Activated B cell treated with CpG ODN at 0.5 μM for 24 hours (primary cell): ENCODE measurements around the gene BSND. TPM values are rescaled to one million over a fixed set of nuclear protein-coding genes. Genes with fewer than 3 reads are reported as not detected.

ENCODE experiments used
- ATAC-seq: fragments of 200-7000 bp; cut with Tn5 transposase; one replicate; pipeline ENCODE4 v1.10.0; 2021; ENCODE audit warnings: low read depth, mild to moderate bottlenecking, moderate library complexity
- CTCF ChIA-PET: fragments of 350-600 bp; sonication (Branson Sonifier 250); formaldehyde crosslinking; loops from one replicate; lab custom pipeline; 2021; ENCODE audit warnings: antibody characterized with exemption; lab: Charles Lee
- POLR2A ChIA-PET: fragments of 350-600 bp; sonication (Branson Sonifier 250); formaldehyde crosslinking; loops from one replicate; lab custom pipeline; 2021; ENCODE audit warnings: antibody characterized with exemption; lab: Charles Lee
- DNase-seq: peaks from one replicate; pipeline ENCODE4 v3.0.0; 2022
- H3K27ac Mint-ChIP-seq: one replicate; pipeline ENCODE4 v1.8.0; 2020; ENCODE audit warnings: mixed read lengths
- H3K27me3 Mint-ChIP-seq: one replicate; pipeline ENCODE4 v1.8.0; 2021; ENCODE audit warnings: mixed read lengths
- H3K36me3 Mint-ChIP-seq: one replicate; pipeline ENCODE4 v1.8.0; 2021; ENCODE audit warnings: low read depth, mixed read lengths
- H3K4me1 Mint-ChIP-seq: one replicate; pipeline ENCODE4 v1.8.0; 2021; ENCODE audit warnings: mixed read lengths
- H3K4me3 Mint-ChIP-seq: one replicate; pipeline ENCODE4 v1.8.0; 2020; ENCODE audit warnings: mild to moderate bottlenecking, mixed read lengths
- H3K9me3 Mint-ChIP-seq: one replicate; pipeline ENCODE4 v1.8.0; 2020; ENCODE audit warnings: mixed read lengths
- intact Hi-C: fragments of 100-400 bp; cut with micrococcal nuclease; formaldehyde crosslinking; loops from one replicate; pipeline ENCODE4 v1.15.1; 2024
- total RNA-seq: library from RNA; stranded (reverse); gene quantifications from 2 replicates; pipeline ENCODE4 v1.2.3, GENCODE V29; 2022
- TF ChIP-seq, protein P1 (sequence below): fragments of 200-600 bp; IDR thresholded peaks from one replicate; pipeline ENCODE4 v1.8.0; 2022; ENCODE audit warnings: antibody characterized with exemption, mild to moderate bottlenecking

BSND gene
- total RNA-seq, 1 donor from 2014 or later: not detected

DNA sequence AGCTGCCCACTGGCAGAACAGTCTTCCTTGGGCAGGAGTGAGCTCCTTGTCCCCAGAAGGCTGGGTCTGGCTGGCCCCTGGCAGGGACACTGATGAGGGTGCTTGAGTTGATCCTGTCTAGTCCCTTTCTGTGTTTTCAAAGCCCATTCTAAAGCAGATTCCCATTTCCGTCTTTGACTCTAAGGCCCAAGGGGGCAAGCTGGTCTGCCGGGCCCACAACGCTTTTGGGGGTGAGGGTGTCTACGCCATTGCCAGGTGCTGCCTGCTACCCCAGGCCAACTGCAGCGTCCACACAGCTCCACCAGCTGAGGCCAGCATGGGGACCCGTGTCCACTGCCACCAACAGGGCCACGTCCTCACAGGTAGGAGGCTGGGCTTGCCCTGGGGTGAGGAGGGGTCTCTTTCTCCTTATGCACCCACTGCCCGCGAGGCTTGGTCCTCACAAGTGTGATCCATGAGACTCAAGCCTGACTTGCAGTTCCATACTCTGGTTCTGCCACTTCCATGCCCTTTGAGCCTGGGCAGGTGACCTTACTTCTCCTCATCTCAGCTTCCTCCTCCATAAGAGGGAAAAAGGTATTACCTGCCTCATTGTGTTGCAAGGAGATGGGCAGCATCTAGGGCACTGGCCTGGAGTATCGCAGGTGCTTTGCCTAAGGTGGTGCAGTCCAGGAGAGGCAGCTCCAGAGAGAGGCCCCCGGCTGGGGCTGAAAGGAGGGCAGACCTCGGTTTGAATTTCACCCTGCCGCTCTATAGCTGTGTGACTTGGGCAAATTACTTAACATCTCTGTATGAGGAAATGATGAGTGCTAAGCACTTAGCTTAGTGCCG lies 60.8 kb downstream of the BSND start:
- no peak overlapping the region for H3K27ac Mint-ChIP-seq
- no peaks in the 10 kb centered on the region for H3K9me3 Mint-ChIP-seq
- DNase-seq: no peak
- no peak overlapping the region for H3K4me3 Mint-ChIP-seq
- no peaks in the 10 kb centered on the region for H3K4me1 Mint-ChIP-seq
- TF ChIP-seq, protein P1, sequence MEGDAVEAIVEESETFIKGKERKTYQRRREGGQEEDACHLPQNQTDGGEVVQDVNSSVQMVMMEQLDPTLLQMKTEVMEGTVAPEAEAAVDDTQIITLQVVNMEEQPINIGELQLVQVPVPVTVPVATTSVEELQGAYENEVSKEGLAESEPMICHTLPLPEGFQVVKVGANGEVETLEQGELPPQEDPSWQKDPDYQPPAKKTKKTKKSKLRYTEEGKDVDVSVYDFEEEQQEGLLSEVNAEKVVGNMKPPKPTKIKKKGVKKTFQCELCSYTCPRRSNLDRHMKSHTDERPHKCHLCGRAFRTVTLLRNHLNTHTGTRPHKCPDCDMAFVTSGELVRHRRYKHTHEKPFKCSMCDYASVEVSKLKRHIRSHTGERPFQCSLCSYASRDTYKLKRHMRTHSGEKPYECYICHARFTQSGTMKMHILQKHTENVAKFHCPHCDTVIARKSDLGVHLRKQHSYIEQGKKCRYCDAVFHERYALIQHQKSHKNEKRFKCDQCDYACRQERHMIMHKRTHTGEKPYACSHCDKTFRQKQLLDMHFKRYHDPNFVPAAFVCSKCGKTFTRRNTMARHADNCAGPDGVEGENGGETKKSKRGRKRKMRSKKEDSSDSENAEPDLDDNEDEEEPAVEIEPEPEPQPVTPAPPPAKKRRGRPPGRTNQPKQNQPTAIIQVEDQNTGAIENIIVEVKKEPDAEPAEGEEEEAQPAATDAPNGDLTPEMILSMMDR: no peak
- intact Hi-C loops: no loop called here
- CTCF ChIA-PET: no interaction called here
- POLR2A ChIA-PET: no interaction called here
- no peaks in the 10 kb centered on the region for H3K36me3 Mint-ChIP-seq
- no peaks in the 10 kb centered on the region for H3K27me3 Mint-ChIP-seq
- no peak for ATAC-seq

DNA sequence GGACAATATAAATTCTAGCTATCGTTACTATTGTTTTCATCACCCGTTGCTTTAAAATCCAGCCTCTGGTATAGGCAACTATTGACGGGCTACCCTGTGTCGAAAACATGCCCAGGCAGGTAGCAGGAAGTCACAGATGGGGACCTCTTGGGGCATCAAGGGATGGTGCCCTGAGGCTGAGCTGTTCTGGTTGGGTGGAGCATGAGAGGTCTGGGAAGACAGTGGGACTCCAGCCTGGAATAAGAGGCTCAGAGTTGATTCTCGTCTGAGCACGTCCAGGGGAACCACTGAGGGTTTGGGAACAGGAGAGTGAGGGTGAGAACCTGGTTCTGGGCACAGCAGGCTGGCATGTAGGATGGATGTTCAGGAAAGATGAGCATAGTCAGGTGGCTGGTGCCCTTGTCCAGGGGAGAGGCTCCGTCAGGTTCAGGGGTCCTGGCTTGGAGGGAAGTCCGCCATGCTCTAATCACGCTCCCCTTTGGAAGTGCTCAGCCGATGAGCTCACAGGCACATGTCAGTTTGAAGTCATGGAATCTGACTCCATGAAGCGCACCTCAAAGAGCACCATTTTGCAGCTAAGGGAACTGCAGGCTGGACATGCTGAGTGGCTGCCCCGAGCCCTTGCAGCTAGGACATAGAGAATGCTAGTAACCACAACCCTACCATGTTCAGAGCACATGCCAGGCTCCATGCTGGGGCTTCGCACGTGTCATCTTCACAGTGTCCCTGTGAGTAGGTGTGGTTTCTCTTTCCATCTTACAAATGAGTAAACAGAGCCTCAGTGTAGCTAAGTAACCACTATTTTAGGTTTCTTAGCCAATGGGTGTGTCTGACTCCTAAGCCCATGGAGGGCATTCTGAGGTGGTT lies 61.6 kb downstream of the BSND start:
- CTCF ChIA-PET: no interaction called here
- intact Hi-C loops: no loop called here

DNA sequence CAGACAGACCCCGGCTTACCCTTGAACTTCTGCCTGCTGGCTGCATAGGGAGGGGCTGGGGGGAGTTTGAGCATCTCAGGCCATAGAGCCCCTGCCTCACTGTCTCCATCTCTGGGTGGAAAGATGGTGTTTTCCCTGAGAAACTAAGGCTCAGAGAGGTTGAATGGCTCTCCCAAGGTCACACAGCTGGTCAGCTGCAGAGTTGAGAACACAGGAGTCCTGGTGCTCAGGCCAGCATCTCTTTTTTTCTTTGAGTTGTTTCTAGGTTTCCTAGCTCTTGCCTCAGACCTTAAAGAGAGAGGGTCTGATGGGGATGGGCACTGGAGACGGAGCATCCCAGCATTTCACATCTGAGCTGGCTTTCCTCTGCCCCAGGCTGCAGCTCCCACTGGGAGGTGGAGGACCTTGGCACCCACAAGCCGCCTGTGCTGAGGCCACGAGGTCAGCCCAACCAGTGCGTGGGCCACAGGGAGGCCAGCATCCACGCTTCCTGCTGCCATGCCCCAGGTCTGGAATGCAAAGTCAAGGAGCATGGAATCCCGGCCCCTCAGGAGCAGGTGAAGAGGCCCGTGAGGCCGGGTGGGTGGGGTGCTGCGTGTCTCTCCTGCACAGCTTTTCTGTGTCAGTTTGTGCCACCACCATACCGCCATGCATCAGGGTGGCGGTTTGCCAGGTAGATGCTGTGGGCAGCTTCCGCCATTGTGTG lies 62.4 kb downstream of the BSND start:
- Mint-ChIP-seq H3K36me3 (peaks cover 6% of the 10 kb centered on the region), H3K4me1 (no peaks in the 10 kb centered on the region), H3K27ac (no peak overlapping the region), H3K27me3 (no peaks in the 10 kb centered on the region), H3K4me3 (no peak overlapping the region), H3K9me3 (no peaks in the 10 kb centered on the region)
- DNase-seq (no peak), ATAC-seq (no peak)
- intact Hi-C loops: no loop called here
- ChIA-PET POLR2A (no interaction called here), CTCF (no interaction called here)
- TF ChIP-seq, protein P1: no peak

More for the DNA sequence above, 61.6 kb downstream of the BSND start:
- H3K4me3 Mint-ChIP-seq: no peak overlapping the region
- no peaks in the 10 kb centered on the region for H3K9me3 Mint-ChIP-seq
- POLR2A ChIA-PET: no interaction called here
- DNase-seq (no peak), ATAC-seq (no peak)
- no peak overlapping the region for H3K27ac Mint-ChIP-seq
- H3K4me1 Mint-ChIP-seq: no peaks in the 10 kb centered on the region
- H3K36me3 Mint-ChIP-seq: no peaks in the 10 kb centered on the region
- TF ChIP-seq, protein P1: no peak
- H3K27me3 Mint-ChIP-seq: no peaks in the 10 kb centered on the region

Other genes starting within 250 kb of the BSND start
- gene PARS2, start 234.4 kb upstream of the BSND start, total RNA-seq: 4.3 and 4.8 TPM in 2 replicates
- gene TTC22, start 197.6 kb upstream of the BSND start, total RNA-seq: 4.9 and 6.0 TPM in 2 replicates
- 49.0 and 55.0 TPM in 2 replicates for gene DHCR24, start 111.7 kb upstream of the BSND start, total RNA-seq
- not detected in 2 replicates for gene TMEM61, start 18.3 kb upstream of the BSND start, total RNA-seq
- gene PCSK9, start 40.6 kb downstream of the BSND start, total RNA-seq: not detected in 2 replicates
- gene USP24, start 216.4 kb downstream of the BSND start, total RNA-seq: 91.4 and 93.2 TPM in 2 replicates